ENCODE data around the gene SLC29A3. TPM values are rescaled to one million over a fixed set of nuclear protein-coding genes. Genes with fewer than 3 reads are reported as not detected.
A peak's percentile ranks its signal among the peaks of the same experiment; 100 is the strongest.
"Not testable (repeated sequence)": the region's sequence is repeated elsewhere in the genome, so short reads cannot be mapped to it uniquely, and the experiment has no call there.

SLC29A3 gene
- total and polyA plus RNA-seq, 7 donors = 0.64 to 2.2 (median 0.81) TPM

DNA sequence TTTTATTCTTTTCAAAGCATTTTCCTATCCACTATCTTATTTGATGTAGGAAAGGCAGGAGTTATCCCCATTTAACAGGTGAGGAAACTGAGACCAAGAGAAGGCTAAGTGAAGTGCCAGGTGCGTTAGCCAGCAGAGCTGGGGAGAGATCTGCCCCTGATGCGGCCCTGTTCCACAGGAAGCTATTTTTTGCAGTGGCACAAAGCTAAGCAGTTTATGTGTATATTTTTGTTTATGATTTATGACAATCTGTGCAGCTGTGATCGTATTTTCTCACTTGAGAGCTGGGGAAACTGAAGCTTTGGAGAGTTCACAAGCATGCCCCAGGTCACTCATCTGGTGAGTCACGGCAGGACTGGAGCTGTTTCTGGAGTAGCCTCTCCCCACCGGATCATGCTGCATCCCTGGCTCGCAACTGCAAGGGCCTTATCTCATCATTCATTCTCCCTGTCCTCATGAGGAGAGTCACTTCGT lies 38.8 kb downstream of the SLC29A3 start:
- no peaks in the 10 kb centered on the region for H3K27me3 ChIP-seq (ENCODE audit: insufficient read depth in 3 of 3, low read length in 2 of 3)
- 50 to 74% (median 65%) methylated on average over 7 of the region's 7 CpGs for WGBS, 3 donors
- H3K4me1 ChIP-seq = no peaks in the 10 kb centered on the region
- peak in 1 of 4 donors; percentile 59 for ATAC-seq
- no peak overlapping the region for H3K27ac ChIP-seq
- intact Hi-C loops (cut with DNase I) = no loop called here
- H3K36me3 ChIP-seq (ENCODE audit: insufficient read depth in 1 of 2, low read depth in 1 of 2) = peaks cover 0 to 19% of the 10 kb centered on the region in 2 donors
- TF ChIP-seq CTCF (IDR thresholded peaks at IDR 0.05) = no peak
- no peak overlapping the region for H3K4me3 ChIP-seq
- no peaks in the 10 kb centered on the region for H3K9me3 ChIP-seq
- no peak for DNase-seq

GRCh38 chr10:71358277-71358676 lies 39.2 kb downstream of the SLC29A3 start:
- no peaks in the 10 kb centered on the region for H3K9me3 ChIP-seq
- DNase-seq = no peak
- no peak for TF ChIP-seq CTCF (IDR thresholded peaks at IDR 0.05)
- no peak overlapping the region for H3K4me3 ChIP-seq
- peaks cover 0 to 19% of the 10 kb centered on the region in 2 donors for H3K36me3 ChIP-seq (ENCODE audit: insufficient read depth in 1 of 2, low read depth in 1 of 2)
- no peak overlapping the region for H3K27ac ChIP-seq
- intact Hi-C loops (cut with DNase I) = no loop called here
- no peaks in the 10 kb centered on the region for H3K4me1 ChIP-seq
- ATAC-seq = no peak
- WGBS, 3 donors = 80 to 93% (median 87%) methylated on average over 8 of the region's 8 CpGs
- no peaks in the 10 kb centered on the region for H3K27me3 ChIP-seq (ENCODE audit: insufficient read depth in 3 of 3, low read length in 2 of 3)

DNA sequence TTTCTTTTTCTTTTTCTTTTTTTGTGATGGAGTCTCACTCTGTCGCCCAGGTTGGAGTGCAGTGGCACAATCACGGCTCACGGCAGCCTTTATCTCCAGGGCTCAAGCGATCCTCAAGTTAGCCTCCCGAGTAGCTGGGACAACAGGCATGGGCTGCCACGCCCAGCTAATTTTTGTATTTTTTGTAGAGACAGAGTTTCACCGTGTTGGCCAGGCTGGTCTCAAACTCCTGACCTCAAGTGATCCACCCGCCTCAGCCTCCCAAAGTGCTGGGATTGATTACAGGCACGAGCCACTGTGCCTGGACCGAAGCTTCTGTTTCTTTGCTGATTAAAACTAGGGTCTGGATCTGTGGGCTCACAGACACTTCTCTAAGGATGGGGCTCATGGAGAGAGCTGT lies 39.8 kb downstream of the SLC29A3 start:
- H3K9me3 ChIP-seq; ATAC-seq; H3K27ac ChIP-seq; H3K4me1 ChIP-seq; DNase-seq; H3K4me3 ChIP-seq; intact Hi-C loops (cut with DNase I); H3K27me3 ChIP-seq (ENCODE audit: insufficient read depth in 3 of 3, low read length in 2 of 3): not testable (repeated sequence)
- 87 to 93% (median 92%) methylated on average over 10 of the region's 10 CpGs for WGBS, 3 donors
- peaks cover 0 to 19% of the 10 kb centered on the region in 2 donors for H3K36me3 ChIP-seq (ENCODE audit: insufficient read depth in 1 of 2, low read depth in 1 of 2)

DNA sequence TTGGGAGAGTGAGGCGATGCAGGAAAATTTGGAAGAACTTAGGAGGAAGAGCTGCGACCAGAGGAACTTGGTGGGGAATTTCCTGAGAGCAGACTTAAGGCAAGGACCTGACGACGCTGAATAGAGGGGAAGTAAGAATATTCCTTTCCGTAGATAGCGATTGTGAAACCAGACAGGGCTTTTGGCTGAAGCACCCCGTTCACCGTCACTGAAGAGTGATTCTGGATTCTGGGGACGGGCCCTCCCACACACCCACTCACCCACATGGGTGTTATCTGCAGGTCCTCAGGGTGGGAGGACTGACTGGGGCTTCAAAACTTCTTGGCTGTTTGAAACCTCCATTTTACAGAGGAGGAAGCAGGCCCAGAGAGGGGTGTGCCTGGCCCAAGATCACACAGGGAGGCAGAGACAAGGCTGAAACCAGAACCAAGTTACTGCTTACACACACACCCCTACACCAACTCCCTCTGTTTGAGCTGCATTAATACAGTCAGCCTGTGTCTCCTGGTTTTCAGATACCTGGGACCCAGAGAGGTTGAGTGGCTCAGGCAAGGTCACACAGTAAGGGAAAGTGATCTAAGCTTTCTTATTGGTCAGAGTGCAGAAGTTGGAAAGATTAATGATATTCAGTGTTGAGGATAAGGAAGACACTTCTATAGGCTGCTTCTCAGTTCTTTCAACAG lies 40.4 kb downstream of the SLC29A3 start:
- Histone ChIP-seq H3K36me3 (ENCODE audit: insufficient read depth in 1 of 2, low read depth in 1 of 2) (peaks cover 0 to 19% of the 10 kb centered on the region in 2 donors), H3K27ac (no peak overlapping the region), H3K4me1 (no peaks in the 10 kb centered on the region), H3K27me3 (ENCODE audit: insufficient read depth in 3 of 3, low read length in 2 of 3) (no peaks in the 10 kb centered on the region), H3K4me3 (no peak overlapping the region), H3K9me3 (no peaks in the 10 kb centered on the region)
- ATAC-seq = no peak
- intact Hi-C loops (cut with DNase I) = no loop called here
- DNase-seq = peak in 1 of 2 donors; percentile 38
- 65 to 71% (median 66%) methylated on average over 9 of the region's 9 CpGs for WGBS, 3 donors
- no peak for TF ChIP-seq CTCF (IDR thresholded peaks at IDR 0.05)

GRCh38 chr10:71360735-71361134 lies 41.7 kb downstream of the SLC29A3 start:
- H3K27me3 ChIP-seq (ENCODE audit: insufficient read depth in 3 of 3, low read length in 2 of 3) = no peaks in the 10 kb centered on the region
- no peak overlapping the region for H3K4me3 ChIP-seq
- ATAC-seq (no peak), DNase-seq (no peak)
- no peaks in the 10 kb centered on the region for H3K9me3 ChIP-seq
- TF ChIP-seq CTCF (IDR thresholded peaks at IDR 0.05) = no peak
- no peak overlapping the region for H3K27ac ChIP-seq
- WGBS, 3 donors = 85 to 91% (median 90%) methylated on average over 2 of the region's 2 CpGs
- H3K36me3 ChIP-seq (ENCODE audit: insufficient read depth in 1 of 2, low read depth in 1 of 2) = peaks cover 0 to 19% of the 10 kb centered on the region in 2 donors
- intact Hi-C loops (cut with DNase I) = no loop called here
- no peaks in the 10 kb centered on the region for H3K4me1 ChIP-seq

Data from psoas muscle (tissue), 8 donors.